Measurements from ENCODE around the gene PTPRG. TPM values are rescaled to one million over a fixed set of nuclear protein-coding genes. Genes with fewer than 3 reads are reported as not detected.

The PTPRG gene
- total and polyA plus RNA-seq, 12 donors: 6.3 to 119 (median 72.2) TPM

GRCh38 chr3:61594144-61594963 lies 33.0 kb downstream of the PTPRG start:
- Histone ChIP-seq H3K36me3 (replicated peaks in 1 of 2) (no peaks in the 10 kb centered on the region), H3K4me3 (no peak overlapping the region), H3K27ac (no peak overlapping the region), H3K9me3 (replicated peaks in 1 of 3) (no peaks in the 10 kb centered on the region), H3K4me1 (replicated peaks in 1 of 2) (peaks cover 7 to 30% of the 10 kb centered on the region in 2 donors), H3K27me3 (no peaks in the 10 kb centered on the region)
- DNase-seq: no peak
- 75 to 85% (median 81%) methylated on average over 12 of the region's 12 CpGs for WGBS, 4 donors
- intact Hi-C loops (cut with DNase I): no loop called here
- no peak for TF ChIP-seq CTCF (IDR thresholded peaks at IDR 0.05)
- TF ChIP-seq POLR2A (IDR thresholded peaks at IDR 0.05): no peak

GRCh38 chr3:61594964-61595285 lies 33.6 kb downstream of the PTPRG start:
- Histone ChIP-seq H3K4me3 (no peak overlapping the region), H3K9me3 (replicated peaks in 1 of 3) (no peaks in the 10 kb centered on the region), H3K27me3 (no peaks in the 10 kb centered on the region), H3K4me1 (replicated peaks in 1 of 2) (peaks cover 7 to 30% of the 10 kb centered on the region in 2 donors), H3K27ac (no peak overlapping the region), H3K36me3 (replicated peaks in 1 of 2) (no peaks in the 10 kb centered on the region)
- no peak for TF ChIP-seq CTCF (IDR thresholded peaks at IDR 0.05)
- TF ChIP-seq POLR2A (IDR thresholded peaks at IDR 0.05): no peak
- WGBS, 4 donors: 64 to 73% (median 68%) methylated on average over 9 of the region's 9 CpGs
- intact Hi-C loops (cut with DNase I): no loop called here
- DNase-seq: no peak

- no peak for TF ChIP-seq CTCF (IDR thresholded peaks at IDR 0.05)
- no peak for TF ChIP-seq POLR2A (IDR thresholded peaks at IDR 0.05)
- WGBS, 4 donors: 0% methylated on average over 1 of the region's 1 CpG
- no peaks in the 10 kb centered on the region for H3K27me3 ChIP-seq
- no peak for DNase-seq
- H3K9me3 ChIP-seq (replicated peaks in 1 of 3): no peaks in the 10 kb centered on the region
- intact Hi-C loops (cut with DNase I): no loop called here
- H3K4me3 ChIP-seq: no peak overlapping the region
- H3K4me1 ChIP-seq (replicated peaks in 1 of 2): peaks cover 7 to 30% of the 10 kb centered on the region in 2 donors
- H3K36me3 ChIP-seq (replicated peaks in 1 of 2): no peaks in the 10 kb centered on the region
- no peak overlapping the region for H3K27ac ChIP-seq
Measured at GRCh38 chr3:61595288-61595687, 33.9 kb downstream of the PTPRG start.

GRCh38 chr3:61595826-61596225 lies 34.5 kb downstream of the PTPRG start:
- 65 to 78% (median 71%) methylated on average over 3 of the region's 3 CpGs for WGBS, 4 donors
- intact Hi-C loops (cut with DNase I): no loop called here
- peaks cover 7 to 30% of the 10 kb centered on the region in 2 donors for H3K4me1 ChIP-seq (replicated peaks in 1 of 2)
- TF ChIP-seq POLR2A (IDR thresholded peaks at IDR 0.05): no peak
- no peak for TF ChIP-seq CTCF (IDR thresholded peaks at IDR 0.05)
- no peak overlapping the region for H3K27ac ChIP-seq
- no peaks in the 10 kb centered on the region for H3K36me3 ChIP-seq (replicated peaks in 1 of 2)
- H3K4me3 ChIP-seq: no peak overlapping the region
- no peaks in the 10 kb centered on the region for H3K27me3 ChIP-seq
- H3K9me3 ChIP-seq (replicated peaks in 1 of 3): no peaks in the 10 kb centered on the region
- DNase-seq: no peak

Measured in adrenal gland (tissue), 12 donors.